GM23338 (cell line): ENCODE data around the gene TICRR. TPM values are rescaled to one million over a fixed set of nuclear protein-coding genes. Genes with fewer than 3 reads are reported as not detected.

Experiments used
- ATAC-seq: fragments of 200-7000 bp; cut with Tn5 transposase; 3 replicates; pipeline ENCODE4 v1.9.1; 2020
- DNase-seq: peaks from one replicate; pipeline ENCODE4 v3.0.0-alpha.2; 2015; ENCODE audit warnings: low spot score
- H2AFZ ChIP-seq: fragments of 200-600 bp; sonication (generic); 2 replicates; pipeline ENCODE4 v1.8.0; 2016; ENCODE audit warnings: antibody characterized with exemption, mild to moderate bottlenecking, moderate library complexity
- H3F3A ChIP-seq: fragments of 200-600 bp; sonication (generic); replicated peaks from 2 replicates; pipeline ENCODE4 v1.8.0; 2017; ENCODE audit warnings: antibody characterized with exemption, mixed run types, low read depth
- H3K27ac ChIP-seq: fragments of 200-600 bp; sonication (generic); 2 replicates; pipeline ENCODE4 v1.6.1; 2016; ENCODE audit warnings: low read depth
- H3K27me3 ChIP-seq: fragments of 200-600 bp; sonication (generic); 2 replicates; pipeline ENCODE4 v1.8.0; 2016; ENCODE audit warnings: mild to moderate bottlenecking, mixed run types, moderate library complexity; ENCODE audit not compliant: insufficient read depth
- H3K36me3 ChIP-seq: fragments of 200-600 bp; sonication (generic); 2 replicates; pipeline ENCODE4 v1.8.0; 2016; ENCODE audit warnings: mild to moderate bottlenecking; ENCODE audit not compliant: insufficient read depth
- H3K4me1 ChIP-seq: fragments of 200-600 bp; sonication (generic); 2 replicates; pipeline ENCODE4 v1.8.0; 2016; ENCODE audit warnings: mild to moderate bottlenecking, moderate library complexity; ENCODE audit not compliant: insufficient read depth
- H3K4me2 ChIP-seq: fragments of 200-600 bp; sonication (generic); 2 replicates; pipeline ENCODE4 v1.7.1; 2017; ENCODE audit warnings: mixed run types
- H3K4me3 ChIP-seq: fragments of 200-600 bp; sonication (generic); 2 replicates; pipeline ENCODE4 v1.6.1; 2016; ENCODE audit warnings: mixed run types
- H3K79me2 ChIP-seq: fragments of 200-600 bp; sonication (generic); replicated peaks from 2 replicates; pipeline ENCODE4 v1.8.0; 2017; ENCODE audit warnings: mild to moderate bottlenecking; ENCODE audit not compliant: insufficient read depth
- H3K9me2 ChIP-seq: fragments of 200-600 bp; sonication (generic); 2 replicates; pipeline ENCODE4 v1.8.0; 2017; ENCODE audit not compliant: insufficient read depth
- H4K20me1 ChIP-seq: fragments of 200-600 bp; sonication (generic); replicated peaks from 2 replicates; pipeline ENCODE4 v1.8.0; 2017; ENCODE audit warnings: mild to moderate bottlenecking; ENCODE audit not compliant: insufficient read depth
- H3K27ac Mint-ChIP-seq: 2 replicates; pipeline ENCODE4 v1.8.0; 2020; ENCODE audit warnings: inconsistent platforms, mild to moderate bottlenecking, moderate library complexity, mixed read lengths
- H3K27me3 Mint-ChIP-seq: 3 replicates; pipeline ENCODE4 v1.8.0; 2022; ENCODE audit warnings: low read depth, mild to moderate bottlenecking, moderate library complexity, mixed read lengths, inconsistent platforms; ENCODE audit not compliant: insufficient read depth, poor library complexity
- H3K36me3 Mint-ChIP-seq: 3 replicates; pipeline ENCODE4 v1.8.0; 2021; ENCODE audit warnings: low read depth, mild to moderate bottlenecking, inconsistent platforms, moderate library complexity, mixed read lengths
- H3K4me1 Mint-ChIP-seq: 3 replicates; pipeline ENCODE4 v1.8.0; 2020; ENCODE audit warnings: mild to moderate bottlenecking, inconsistent platforms, mixed read lengths
- H3K4me3 Mint-ChIP-seq: 3 replicates; pipeline ENCODE4 v1.8.0; 2021; ENCODE audit warnings: moderate library complexity, mild to moderate bottlenecking, inconsistent platforms, mixed read lengths
- H3K9me3 Mint-ChIP-seq: 3 replicates; pipeline ENCODE4 v1.8.0; 2020; ENCODE audit warnings: moderate library complexity, mild to moderate bottlenecking, inconsistent platforms, mixed read lengths
- CREB1 ChIP-seq: fragments of 250-450 bp; sonication (Bioruptor Pico); IDR thresholded peaks from 2 replicates; pipeline ENCODE4 v1.5.0; 2020; ENCODE audit warnings: low read depth, mild to moderate bottlenecking, moderate library complexity
- CTCF ChIP-seq, 2 experiments: fragments of 200-600 bp in 1 of 2; sonication (generic) in 1 of 2; conservative IDR thresholded peaks; 2 replicates each; pipeline versions ENCODE4 v1.5.1 to v1.6.1; 2016 to 2017; ENCODE audit warnings: antibody characterized with exemption in 2 of 2, low read depth in 2 of 2, mild to moderate bottlenecking in 2 of 2, moderate library complexity in 1 of 2
- ETS1 ChIP-seq: IDR thresholded peaks from 2 replicates; pipeline ENCODE4 v1.6.1; 2016; ENCODE audit warnings: antibody characterized with exemption
- EZH2 ChIP-seq: fragments of 200-600 bp; sonication (generic); IDR thresholded peaks from one replicate; pipeline ENCODE4 v1.8.0; 2017; ENCODE audit warnings: antibody characterized with exemption, mild to moderate bottlenecking, low read depth; ENCODE audit not compliant: unreplicated experiment
- EZH2phosphoT487 ChIP-seq: fragments of 200-600 bp; sonication (generic); IDR thresholded peaks from one replicate; pipeline ENCODE4 v1.8.1; 2018; ENCODE audit warnings: antibody characterized with exemption; ENCODE audit not compliant: unreplicated experiment
- JUNB ChIP-seq: IDR thresholded peaks from one replicate; pipeline ENCODE4 v1.6.1; 2016; ENCODE audit warnings: antibody characterized with exemption; ENCODE audit not compliant: unreplicated experiment
- NANOG ChIP-seq: IDR thresholded peaks from 2 replicates; pipeline ENCODE4 v1.6.1; 2016; ENCODE audit warnings: antibody characterized with exemption, borderline replicate concordance
- POLR2AphosphoS5 ChIP-seq: IDR thresholded peaks from 2 replicates; pipeline ENCODE4 v1.6.1; 2016; ENCODE audit warnings: antibody characterized with exemption, low read depth
- REST ChIP-seq: IDR thresholded peaks from one replicate; pipeline ENCODE4 v1.6.1; 2018; ENCODE audit warnings: antibody characterized with exemption; ENCODE audit not compliant: unreplicated experiment
- STAT1 ChIP-seq: IDR thresholded peaks from one replicate; pipeline ENCODE4 v1.6.1; 2016; ENCODE audit warnings: antibody characterized with exemption; ENCODE audit not compliant: unreplicated experiment
- ZNF114 ChIP-seq: fragments of 250-450 bp; sonication (Bioruptor Pico); IDR thresholded peaks from 2 replicates; pipeline ENCODE4 v1.5.0; 2020; ENCODE audit warnings: mild to moderate bottlenecking, moderate library complexity
- ZNF331 ChIP-seq: fragments of 250-450 bp; sonication (Bioruptor Pico); IDR thresholded peaks from 2 replicates; pipeline ENCODE4 v1.5.0; 2020; ENCODE audit warnings: low read depth, mild to moderate bottlenecking, moderate library complexity
- polyA plus RNA-seq: library from polyadenylated mRNA; unstranded; fragments of >200 nt; fragmentation: Nextera tagmentation; extraction: Ambion mirVana; gene quantifications from 2 replicates; pipeline ENCODE4 v1.2.1, GENCODE V29; 2016
- total RNA-seq: library from RNA; depleted of rRNA; stranded (reverse); fragments of >200 nt; shearing (Covaris generic); gene quantifications from 2 replicates; pipeline ENCODE4 v1.2.3, GENCODE V29; 2014

Gene TICRR
- total and polyA plus RNA-seq, 2 experiments from 2014 or later = 11.2 to 42.3 TPM

- TF ChIP-seq ETS1 (no peak), ZNF114 (CRISPR knock-in tag) (no peak), ZNF331 (CRISPR knock-in tag) (no peak), CREB1 (CRISPR knock-in tag) (no peak), STAT1 (no peak), CTCF (conservative IDR thresholded peaks at IDR 0.05; ENCODE audit: low read depth in 2 of 2) (no peak), NANOG (no peak), REST (no peak)
Measured at GRCh38 chr15:89662893-89663626, 87.8 kb downstream of the TICRR start (continued).

- no peak for ATAC-seq
- H4K20me1 ChIP-seq = no peaks in the 10 kb centered on the region
- TF ChIP-seq EZH2 (no peak), JUNB (no peak), POLR2AphosphoS5 (no peak), STAT1 (no peak), CTCF (conservative IDR thresholded peaks at IDR 0.05; ENCODE audit: low read depth in 2 of 2) (no peak), EZH2phosphoT487 (no peak), ZNF114 (CRISPR knock-in tag) (no peak), ZNF331 (CRISPR knock-in tag) (no peak)
Measured at GRCh38 chr15:89664441-89665350, 89.4 kb downstream of the TICRR start.

More at GRCh38 chr15:89664441-89665350, 89.4 kb downstream of the TICRR start:
- H3K79me2 ChIP-seq = no peaks in the 10 kb centered on the region
- H3K4me3 Mint-ChIP-seq = peak overlapping the region; percentile 67
- H3F3A ChIP-seq = no peaks in the 10 kb centered on the region
- no peak overlapping the region for H3K27ac ChIP-seq
- H3K9me3 Mint-ChIP-seq = no peaks in the 10 kb centered on the region; the same call in 2 of the 3 replicates
- no peaks in the 10 kb centered on the region for H3K36me3 Mint-ChIP-seq
- H3K27me3 Mint-ChIP-seq = peaks cover 15% of the 10 kb centered on the region
- H3K27me3 ChIP-seq = peaks cover 20% of the 10 kb centered on the region
- H3K4me1 ChIP-seq = peaks cover 16% of the 10 kb centered on the region
- peak overlapping the region; percentile 60 for H3K4me3 ChIP-seq
- H3K27ac Mint-ChIP-seq = no peak overlapping the region
- H3K9me2 ChIP-seq = no peaks in the 10 kb centered on the region
- H3K4me2 ChIP-seq = peak overlapping the region; percentile 90
- no peaks in the 10 kb centered on the region for H3K36me3 ChIP-seq
- peak overlapping the region; percentile 87 for H2AFZ ChIP-seq
- DNase-seq = no peak
- peaks cover 19% of the 10 kb centered on the region for H3K4me1 Mint-ChIP-seq
